ENCODE data around the gene AQP3. TPM values are rescaled to one million over a fixed set of nuclear protein-coding genes. Genes with fewer than 3 reads are reported as not detected.

Gene AQP3
- total RNA-seq, 1 donor from 2014 or later = 5.4 TPM

DNA sequence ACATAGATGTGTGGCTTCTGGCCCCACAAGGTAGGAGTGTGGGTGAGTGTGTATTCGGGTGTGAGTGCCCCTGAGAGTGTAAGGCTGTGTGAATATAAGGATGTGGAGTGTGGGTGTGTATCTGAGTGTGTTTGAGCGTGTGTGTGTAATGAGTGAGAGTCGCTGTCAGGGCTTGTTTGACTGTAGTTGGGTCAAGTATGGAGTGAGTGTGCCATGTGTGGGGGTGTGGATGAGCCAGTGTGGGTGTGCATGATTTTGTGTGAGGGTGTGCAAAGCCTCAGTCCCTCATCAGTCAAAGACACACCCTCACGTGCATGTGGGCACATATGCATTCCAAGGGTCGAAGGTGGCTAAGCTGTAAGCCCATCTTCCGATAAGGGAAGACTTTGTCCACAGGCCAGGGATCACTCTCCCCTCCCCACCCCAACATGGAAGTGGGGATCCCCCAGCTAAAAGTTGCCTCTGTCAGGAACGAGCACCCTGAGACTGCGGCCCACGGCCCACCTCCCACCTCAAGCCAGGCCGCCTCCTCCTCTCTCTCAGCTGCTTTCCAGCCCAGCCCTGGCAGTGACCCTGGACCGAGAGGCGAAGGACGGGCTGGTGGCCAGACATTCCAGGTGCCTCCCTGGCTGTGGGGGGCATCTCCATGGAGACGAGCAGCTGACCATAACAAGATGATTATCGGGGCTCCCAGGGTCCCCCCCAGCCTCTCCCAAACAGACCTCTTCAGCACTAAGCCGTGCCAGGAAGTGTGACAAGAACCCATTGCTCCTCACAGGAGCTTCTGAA is 12.9 kb downstream of the AQP3 start:
- no peak overlapping the region for H3K4me3 ChIP-seq (ENCODE audit: low read depth, low read length)
- TF ChIP-seq CTCF (conservative IDR thresholded peaks at IDR 0.05; ENCODE audit: low read depth, low read length) = no peak
- DNase-seq (ENCODE audit: low read depth) = no peak

DNA sequence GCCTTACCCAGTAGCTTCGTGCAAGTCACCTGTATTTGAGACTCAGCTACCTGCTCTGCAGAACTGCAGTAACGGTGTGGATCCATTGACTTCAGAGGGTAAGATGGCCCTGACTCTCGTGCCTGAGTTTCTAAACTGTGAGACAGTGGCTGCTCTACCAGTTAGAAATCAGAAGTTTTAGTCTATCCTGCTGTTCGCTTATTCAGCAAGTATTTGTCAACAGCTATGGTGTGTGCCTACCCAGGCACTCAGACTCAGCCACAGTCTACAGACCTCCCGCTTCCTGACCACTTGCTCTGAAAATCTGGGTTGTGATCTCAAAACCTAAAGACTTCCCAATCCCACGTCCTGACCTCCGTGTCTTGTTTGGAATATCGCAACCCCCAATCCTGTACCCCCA is 13.5 kb downstream of the AQP3 start:
- no peak for DNase-seq (ENCODE audit: low read depth)
- H3K4me3 ChIP-seq (ENCODE audit: low read depth, low read length) = no peak overlapping the region
- TF ChIP-seq CTCF (conservative IDR thresholded peaks at IDR 0.05; ENCODE audit: low read depth, low read length) = no peak

DNA sequence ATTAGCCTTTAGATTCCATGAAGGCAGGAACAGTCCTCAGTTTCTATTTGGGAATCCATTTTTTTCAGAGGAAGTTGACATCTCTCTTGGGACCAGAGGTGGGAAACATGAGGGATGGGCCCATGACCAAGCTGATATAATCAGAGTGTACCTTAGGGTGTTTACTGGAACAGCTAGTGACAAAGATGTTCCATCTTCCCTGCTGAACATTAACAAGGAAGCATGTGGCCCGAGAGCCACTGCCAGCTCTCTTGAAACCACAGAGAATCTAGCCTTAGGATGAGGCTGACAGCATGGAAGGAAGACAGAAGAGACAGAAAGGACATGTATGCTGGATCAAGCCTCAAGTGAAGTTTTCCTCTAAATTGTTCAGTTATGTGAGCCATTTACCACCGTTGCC is 16.0 kb downstream of the AQP3 start:
- DNase-seq (ENCODE audit: low read depth) = no peak
- no peak overlapping the region for H3K4me3 ChIP-seq (ENCODE audit: low read depth, low read length)
- TF ChIP-seq CTCF (conservative IDR thresholded peaks at IDR 0.05; ENCODE audit: low read depth, low read length) = no peak

DNA sequence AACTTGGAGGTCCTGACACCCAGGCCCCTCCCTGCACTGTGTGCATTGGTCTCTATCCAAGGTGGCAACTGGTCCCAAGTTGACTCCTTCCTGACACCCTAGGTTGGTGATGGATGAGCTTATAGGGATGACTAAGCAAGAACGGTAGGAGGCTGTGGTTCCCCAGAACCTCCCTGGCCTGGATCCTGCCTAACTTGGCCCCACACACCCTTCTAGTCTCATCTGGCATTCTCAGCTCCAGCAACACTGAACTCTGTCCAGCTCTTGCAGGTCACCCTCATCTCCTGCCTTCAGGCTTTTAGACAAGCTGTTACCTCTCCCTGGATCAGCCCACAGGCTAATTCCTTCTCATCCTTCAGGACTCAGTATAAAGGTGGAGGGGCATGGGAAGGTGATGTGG is 16.5 kb downstream of the AQP3 start:
- no peak overlapping the region for H3K4me3 ChIP-seq (ENCODE audit: low read depth, low read length)
- TF ChIP-seq CTCF (conservative IDR thresholded peaks at IDR 0.05; ENCODE audit: low read depth, low read length) = no peak
- DNase-seq (ENCODE audit: low read depth) = no peak

GRCh38 chr9:33429256-33429985 is 18.0 kb downstream of the AQP3 start:
- no peak for DNase-seq (ENCODE audit: low read depth)
- no peak for TF ChIP-seq CTCF (conservative IDR thresholded peaks at IDR 0.05; ENCODE audit: low read depth, low read length)
- no peak overlapping the region for H3K4me3 ChIP-seq (ENCODE audit: low read depth, low read length)

DNA sequence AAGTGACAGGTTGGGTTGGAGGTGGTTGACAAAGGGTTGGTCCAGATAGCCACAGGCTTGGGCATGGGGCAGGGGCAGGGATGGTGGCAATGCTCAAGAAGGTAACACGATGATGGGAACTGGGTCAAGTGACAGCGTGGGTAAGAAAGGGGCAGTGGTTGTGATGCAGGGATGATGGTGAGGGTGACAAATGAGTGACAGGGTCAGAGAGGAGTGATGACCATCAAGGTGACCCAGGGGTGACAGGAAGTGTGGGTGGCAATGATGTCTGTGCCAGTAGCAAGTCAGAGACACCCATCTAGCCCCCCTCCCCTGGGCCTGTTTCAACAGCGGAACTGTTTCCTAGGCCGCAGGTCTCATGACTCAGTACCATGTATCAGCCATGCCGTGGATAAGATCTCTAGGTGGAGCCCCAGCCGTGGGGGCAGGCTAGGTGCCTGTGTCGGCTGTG is 20.5 kb downstream of the AQP3 start:
- DNase-seq (ENCODE audit: low read depth) = no peak
- no peak for TF ChIP-seq CTCF (conservative IDR thresholded peaks at IDR 0.05; ENCODE audit: low read depth, low read length)
- H3K4me3 ChIP-seq (ENCODE audit: low read depth, low read length) = no peak overlapping the region
